ENCODE measurements around the gene GOLGA6L10.
"Not testable (repeated sequence)": the region's sequence is repeated elsewhere in the genome, so short reads cannot be mapped to it uniquely, and the experiment has no call there.

GOLGA6L10 gene

DNA sequence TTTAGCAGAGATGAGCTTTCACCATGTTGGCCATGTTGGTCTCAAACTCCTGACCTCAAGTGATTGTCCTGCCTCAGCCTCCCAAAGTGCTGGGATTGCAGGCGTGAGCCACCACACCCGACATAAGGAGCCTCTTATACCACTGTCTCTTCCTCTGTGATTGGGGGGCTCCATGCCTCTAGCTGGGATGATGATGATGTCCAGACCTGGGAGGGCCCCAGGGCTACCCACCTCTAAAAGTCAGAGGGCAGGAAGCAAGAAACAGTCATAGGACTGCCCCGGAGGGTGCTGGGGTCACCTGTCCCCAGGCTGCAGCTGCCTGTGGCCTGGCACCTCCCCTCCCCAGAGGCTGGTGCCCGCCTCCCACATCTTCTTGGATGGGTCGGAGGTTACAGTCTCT, 5.4 kb downstream of the GOLGA6L10 start:
- DNase-seq (ENCODE audit: low spot score), result not testable (repeated sequence)

DNA sequence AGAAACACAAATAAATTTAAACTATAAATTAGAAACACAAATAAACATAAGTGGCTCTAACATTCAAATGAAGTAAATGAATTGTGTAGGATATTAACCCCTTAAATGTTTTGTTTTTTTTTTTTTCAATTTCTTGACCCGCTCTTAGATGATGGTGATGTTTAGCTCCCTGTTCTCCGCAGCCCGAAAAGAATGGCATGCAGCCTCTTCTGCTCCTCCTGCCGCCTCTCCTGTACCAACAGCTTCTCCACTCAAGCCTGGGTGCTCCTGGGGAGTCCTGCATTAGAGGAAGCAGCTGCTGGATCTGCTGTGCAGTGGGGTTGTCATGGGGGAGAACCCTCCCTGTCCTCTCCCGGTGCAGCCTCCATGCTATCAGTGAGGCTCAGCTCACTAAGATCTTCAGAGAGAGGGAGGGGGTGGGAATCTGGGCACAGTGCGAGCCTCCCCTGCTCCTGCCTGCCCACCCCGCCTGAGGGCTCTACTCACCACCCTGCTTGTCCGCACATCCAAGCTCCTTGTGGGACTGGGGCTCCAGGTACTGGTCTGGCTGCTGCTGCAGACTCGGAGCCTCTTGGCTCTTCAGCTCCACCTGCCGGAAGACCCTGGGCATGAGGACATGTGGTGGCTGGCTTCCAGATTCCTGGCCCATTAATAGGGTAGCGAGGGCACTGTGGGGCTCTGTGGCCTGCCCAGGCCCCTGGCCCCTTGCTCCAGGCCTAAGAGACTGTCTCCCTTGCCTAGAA, 6.5 kb downstream of the GOLGA6L10 start:
- not testable (repeated sequence) for DNase-seq (ENCODE audit: low spot score)

- DNase-seq (ENCODE audit: low spot score), result not testable (repeated sequence)
Observed at GRCh38 chr15:82338573-82338972, 10.7 kb downstream of the GOLGA6L10 start.

DNA sequence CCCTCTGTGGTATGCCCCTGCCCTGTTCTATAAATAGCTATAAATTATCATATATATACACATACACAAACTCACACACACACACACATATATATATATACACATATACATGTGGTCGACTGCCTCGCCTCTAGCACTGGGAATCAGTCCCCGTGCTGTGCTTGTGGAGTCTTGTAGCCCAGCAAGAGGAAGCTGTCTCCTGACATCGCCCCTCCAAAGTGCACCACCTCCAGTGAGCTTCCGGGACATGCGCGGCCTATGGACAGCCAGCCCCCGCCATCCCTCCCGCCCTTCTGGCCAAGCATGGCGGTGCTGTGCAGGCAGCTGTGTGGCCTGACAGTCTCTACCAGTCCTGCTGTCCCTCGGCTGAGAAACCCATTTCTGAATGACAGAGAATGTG, 11.2 kb downstream of the GOLGA6L10 start:
- not testable (repeated sequence) for DNase-seq (ENCODE audit: low spot score)

GRCh38 chr15:82337051-82337450, 12.2 kb downstream of the GOLGA6L10 start:
- DNase-seq (ENCODE audit: low spot score), result not testable (repeated sequence)

GRCh38 chr15:82336180-82336647, 13.1 kb downstream of the GOLGA6L10 start:
- not testable (repeated sequence) for DNase-seq (ENCODE audit: low spot score)

- DNase-seq (ENCODE audit: low spot score), result not testable (repeated sequence)
Observed at GRCh38 chr15:82335006-82335405, 14.3 kb downstream of the GOLGA6L10 start.

GRCh38 chr15:82334554-82334932, 14.7 kb downstream of the GOLGA6L10 start:
- DNase-seq (ENCODE audit: low spot score), result not testable (repeated sequence)

DNA sequence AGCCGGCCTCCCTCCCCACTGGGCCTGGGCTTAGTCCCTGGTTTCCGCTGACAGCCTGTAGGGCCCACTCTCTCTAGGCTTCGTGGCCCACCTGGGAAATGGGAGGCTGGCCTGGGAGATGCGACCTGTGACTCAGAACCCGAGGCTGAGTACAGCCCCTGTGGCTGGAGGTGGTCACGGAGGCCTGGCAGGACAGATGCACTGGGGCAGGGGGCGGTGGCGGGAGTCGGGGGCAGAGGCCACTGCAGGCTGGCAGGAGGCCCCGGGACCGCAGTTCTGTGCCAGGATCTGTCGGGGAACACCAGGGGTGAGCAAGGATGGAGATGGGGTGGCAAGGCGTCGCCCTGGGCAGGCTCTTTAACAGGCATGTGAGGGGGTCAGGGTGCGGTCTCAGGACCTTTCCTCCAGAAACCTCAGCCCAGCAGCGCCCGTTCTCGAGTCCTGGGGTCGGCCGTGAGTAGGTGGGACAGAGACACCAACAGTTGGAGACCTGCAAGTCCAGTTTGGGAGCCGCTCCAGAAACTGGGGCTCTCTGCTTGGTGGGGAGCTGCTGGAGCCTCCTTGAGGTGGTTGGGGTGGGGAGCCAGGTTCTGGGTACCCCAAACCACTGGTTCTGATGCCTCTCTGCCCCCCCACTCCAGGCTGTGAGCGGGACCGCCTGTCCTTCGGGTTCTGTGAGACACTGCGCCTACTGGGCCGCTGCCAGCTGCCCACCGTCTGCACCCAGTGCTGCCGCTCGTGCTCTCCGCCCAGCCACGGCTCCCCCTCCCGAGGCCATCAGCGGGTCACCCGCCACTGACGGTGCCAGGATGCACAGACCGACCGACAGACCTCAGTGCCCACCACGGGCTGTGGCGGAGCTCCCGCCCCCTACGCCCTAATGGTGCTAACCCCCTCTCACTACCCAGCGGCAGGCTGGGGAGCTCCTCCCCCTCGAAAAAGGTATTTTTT, 15.4 kb downstream of the GOLGA6L10 start:
- DNase-seq (ENCODE audit: low spot score), result not testable (repeated sequence)

DNA sequence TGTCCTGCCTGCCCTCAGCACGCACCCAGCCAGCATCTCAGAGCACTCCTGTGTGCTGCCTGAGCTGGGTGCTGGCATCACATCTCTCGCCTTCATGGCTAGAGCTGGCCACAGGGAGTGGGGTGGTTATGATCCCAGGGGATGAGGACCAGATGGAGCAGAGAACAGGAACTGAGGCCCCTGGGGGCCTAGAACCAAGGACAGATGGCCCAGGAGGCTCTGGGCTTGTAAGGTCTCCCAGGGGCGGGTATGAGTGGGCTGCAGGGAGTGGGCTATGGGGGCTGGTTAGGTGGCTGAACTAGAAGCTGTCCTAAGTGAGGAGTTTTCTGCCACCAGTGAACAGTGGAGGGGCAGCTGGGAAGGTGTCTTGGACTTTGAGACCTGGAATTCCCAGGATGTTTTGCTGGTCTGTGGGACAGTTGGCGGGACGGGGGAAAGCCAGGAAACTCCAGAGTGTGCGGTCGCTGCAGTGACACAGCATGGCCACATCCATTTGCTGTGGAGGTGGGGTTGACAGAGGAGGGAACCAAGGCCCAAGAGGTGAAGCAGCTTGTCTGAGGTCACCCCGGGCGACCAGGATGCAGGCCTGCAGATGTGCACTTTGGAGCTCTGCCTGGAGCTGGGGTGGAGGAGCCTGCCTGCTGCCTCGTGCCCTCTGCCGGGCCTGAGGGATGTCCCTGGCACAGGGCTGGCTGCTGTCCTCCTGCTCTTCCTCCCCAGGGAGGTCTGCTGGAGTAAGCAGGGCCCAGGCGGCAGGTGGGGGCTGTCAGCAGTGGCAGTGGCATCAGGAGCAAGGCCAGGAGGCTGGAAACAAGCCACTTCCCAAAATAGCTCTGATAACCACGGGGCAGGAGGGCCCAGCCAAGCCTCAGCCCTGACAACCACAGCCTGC, 16.3 kb downstream of the GOLGA6L10 start:
- not testable (repeated sequence) for DNase-seq (ENCODE audit: low spot score)

DNA sequence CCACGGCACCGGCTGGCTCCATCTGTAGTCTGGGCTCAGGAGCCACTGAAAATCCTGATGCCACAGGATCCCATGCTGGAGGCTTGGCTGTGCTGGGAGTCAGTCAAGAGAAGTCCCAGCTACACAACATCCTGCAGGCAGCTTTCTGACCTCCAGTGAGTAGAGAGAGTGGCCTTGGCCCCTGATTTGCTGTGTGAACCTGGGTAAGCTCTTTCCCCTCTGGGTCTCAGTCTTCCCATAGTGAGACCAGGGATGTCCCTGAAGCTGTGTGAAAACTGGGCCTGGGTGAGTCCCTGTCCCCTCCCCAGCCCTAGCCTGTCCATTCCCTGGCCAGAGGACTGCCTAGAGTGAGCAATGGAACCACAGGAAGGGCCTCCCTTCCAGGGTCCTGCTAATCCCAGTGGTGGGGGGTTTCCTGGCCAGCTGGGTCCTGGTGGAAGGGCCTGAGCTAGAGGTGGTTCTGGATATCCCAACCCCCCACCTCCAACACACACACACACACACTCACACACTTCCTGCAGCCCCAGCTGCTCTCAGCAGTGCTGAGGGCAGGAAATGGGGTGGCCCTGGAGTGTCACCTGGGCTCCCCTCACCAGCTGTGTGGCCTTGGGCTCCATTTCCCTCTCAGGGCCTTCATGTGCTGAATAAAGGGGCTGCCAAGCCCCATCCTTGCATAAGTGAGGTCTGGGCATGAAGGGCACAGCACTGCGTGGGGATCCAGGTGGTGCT, 17.5 kb downstream of the GOLGA6L10 start:
- DNase-seq (ENCODE audit: low spot score), result not testable (repeated sequence)

DNA sequence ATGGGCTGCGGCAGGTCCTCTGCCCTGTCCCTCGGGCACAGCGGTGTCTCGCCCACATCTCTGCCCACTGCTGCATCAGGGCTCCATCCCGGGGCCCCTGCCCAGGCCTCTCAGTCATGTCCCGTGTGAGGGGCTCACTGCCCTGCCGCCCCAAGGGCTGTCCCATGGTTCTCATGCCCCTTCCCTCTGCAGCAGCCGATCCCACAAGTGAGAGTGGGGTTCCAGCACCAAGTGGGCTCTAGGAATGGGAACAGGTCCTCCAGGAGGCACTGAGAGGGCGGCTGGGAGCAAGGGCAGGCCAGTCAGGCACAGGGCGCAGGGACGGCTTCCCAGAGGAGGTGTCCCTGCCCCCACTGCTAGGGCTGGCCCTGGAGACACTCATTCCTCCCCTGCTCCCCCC, 18.4 kb downstream of the GOLGA6L10 start:
- not testable (repeated sequence) for DNase-seq (ENCODE audit: low spot score)

DNA sequence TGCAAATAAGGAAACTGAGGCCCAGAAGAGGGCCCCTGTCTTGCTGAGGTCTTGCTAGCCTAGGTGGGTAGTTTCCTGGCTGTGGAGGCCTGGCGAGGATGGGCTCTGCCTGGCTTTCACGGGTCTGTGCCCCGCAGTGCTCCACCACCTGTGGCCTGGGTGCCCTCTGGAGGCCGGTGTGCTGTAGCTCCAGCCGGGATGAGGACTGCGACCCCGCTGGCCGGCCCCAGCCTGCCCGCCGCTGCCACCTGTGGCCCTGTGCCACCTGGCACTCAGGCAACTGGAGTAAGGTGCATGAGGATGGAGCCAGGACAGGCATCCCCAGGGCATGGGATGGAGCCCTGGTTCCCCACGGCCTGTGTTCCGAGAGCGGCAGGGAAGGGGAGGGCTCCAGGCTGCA, 20.2 kb downstream of the GOLGA6L10 start:
- not testable (repeated sequence) for DNase-seq (ENCODE audit: low spot score)

- DNase-seq (ENCODE audit: low spot score), result not testable (repeated sequence)
Observed at GRCh38 chr15:82327372-82327771, 21.9 kb downstream of the GOLGA6L10 start.

DNA sequence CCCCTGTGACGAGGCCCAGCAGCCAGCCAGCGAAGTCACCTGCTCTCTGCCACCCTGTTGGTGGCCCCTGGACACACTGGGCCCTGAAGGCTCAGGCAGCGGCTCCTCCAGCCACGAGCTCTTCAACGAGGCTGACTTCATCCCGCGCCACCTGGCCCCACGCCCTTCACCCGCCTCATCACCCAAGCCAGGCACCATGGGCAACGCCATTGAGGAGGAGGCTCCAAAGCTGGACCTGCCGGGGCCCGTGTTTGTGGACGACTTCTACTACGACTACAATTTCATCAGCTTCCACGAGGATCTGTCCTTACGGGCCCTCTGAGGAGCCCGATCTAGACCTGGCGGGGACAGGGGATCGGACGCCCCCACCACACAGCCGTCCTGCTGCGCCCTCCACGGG, 22.4 kb downstream of the GOLGA6L10 start:
- DNase-seq (ENCODE audit: low spot score), result not testable (repeated sequence)

- not testable (repeated sequence) for DNase-seq (ENCODE audit: low spot score)
Observed at GRCh38 chr15:82325646-82326045, 23.6 kb downstream of the GOLGA6L10 start.

- DNase-seq (ENCODE audit: low spot score), result not testable (repeated sequence)
Observed at GRCh38 chr15:82324831-82325230, 24.4 kb downstream of the GOLGA6L10 start.

GRCh38 chr15:82322488-82322887, 26.8 kb downstream of the GOLGA6L10 start:
- DNase-seq (ENCODE audit: low spot score), result not testable (repeated sequence)

DNA sequence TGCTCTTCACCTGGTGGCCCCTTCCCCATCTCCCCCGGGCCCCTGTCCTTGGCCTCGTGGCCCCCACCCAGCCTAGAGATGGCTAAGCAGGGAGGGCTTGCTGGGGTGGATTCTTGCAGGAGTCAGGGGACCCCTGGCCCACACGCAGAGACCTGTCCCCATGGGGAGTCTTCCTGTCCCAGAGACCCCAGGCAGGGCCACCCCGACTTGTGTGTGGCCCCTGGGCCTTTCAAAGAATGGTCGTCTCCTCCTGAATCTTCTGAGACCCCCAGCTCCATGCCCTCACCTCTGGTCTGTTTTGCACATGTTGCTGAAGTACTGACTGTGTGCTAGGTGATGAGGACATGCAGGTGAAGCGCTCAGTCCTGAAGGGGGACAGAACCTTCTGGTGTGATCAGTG, 28.4 kb downstream of the GOLGA6L10 start:
- not testable (repeated sequence) for DNase-seq (ENCODE audit: low spot score)

- DNase-seq (ENCODE audit: low spot score), result not testable (repeated sequence)
Observed at GRCh38 chr15:82319522-82320278, 29.6 kb downstream of the GOLGA6L10 start.
